GM15510 (cell line): Measurements from ENCODE around the gene PLB1.

ENCODE experiments used
- POLR2A ChIP-seq: IDR thresholded peaks from 3 replicates; pipeline ENCODE4 v1.6.1; 2011; ENCODE audit warnings: borderline replicate concordance; ENCODE audit not compliant: insufficient read length; ENCODE audit errors: extremely low read depth

Gene PLB1

DNA sequence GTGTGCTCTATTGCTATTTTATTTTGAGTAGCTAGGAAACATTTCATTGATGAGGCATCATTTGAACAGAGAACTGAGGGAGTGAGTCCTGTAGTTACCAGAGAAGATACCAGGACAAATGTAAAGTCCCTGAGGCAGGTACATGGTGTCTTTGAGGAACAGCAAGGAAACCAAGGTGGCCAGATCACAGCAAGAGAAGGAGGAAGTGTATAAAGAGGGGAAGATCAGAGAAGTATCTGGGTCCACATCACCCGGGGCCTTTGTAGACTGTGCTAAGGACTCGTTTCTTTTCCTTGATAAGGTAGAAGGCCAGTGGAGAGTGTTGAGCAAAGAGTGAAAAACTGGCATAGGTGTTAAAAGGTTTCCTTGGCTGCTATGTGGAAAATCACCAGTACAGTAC lies 34.8 kb upstream of the PLB1 start:
- no peak for TF ChIP-seq POLR2A

DNA sequence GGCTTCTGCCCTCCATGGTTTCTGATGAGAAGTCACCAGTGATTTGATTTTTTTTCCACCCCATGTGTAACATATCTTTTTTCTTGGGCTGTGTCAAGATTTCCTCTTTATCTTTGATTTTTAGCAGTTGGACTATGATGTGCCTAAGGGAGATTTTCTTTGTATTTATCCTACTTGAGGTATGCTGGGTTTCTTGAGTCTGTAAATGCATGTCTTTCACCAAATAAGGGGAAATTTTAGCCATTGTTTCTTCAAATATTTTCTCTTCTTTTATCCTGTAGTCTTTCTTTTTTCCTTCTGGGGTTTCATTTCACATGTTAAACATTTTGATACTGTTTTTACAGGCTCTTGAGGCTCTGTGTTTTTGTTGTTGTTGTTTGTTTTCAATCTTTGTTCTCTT lies 33.7 kb upstream of the PLB1 start:
- TF ChIP-seq POLR2A, result no peak

DNA sequence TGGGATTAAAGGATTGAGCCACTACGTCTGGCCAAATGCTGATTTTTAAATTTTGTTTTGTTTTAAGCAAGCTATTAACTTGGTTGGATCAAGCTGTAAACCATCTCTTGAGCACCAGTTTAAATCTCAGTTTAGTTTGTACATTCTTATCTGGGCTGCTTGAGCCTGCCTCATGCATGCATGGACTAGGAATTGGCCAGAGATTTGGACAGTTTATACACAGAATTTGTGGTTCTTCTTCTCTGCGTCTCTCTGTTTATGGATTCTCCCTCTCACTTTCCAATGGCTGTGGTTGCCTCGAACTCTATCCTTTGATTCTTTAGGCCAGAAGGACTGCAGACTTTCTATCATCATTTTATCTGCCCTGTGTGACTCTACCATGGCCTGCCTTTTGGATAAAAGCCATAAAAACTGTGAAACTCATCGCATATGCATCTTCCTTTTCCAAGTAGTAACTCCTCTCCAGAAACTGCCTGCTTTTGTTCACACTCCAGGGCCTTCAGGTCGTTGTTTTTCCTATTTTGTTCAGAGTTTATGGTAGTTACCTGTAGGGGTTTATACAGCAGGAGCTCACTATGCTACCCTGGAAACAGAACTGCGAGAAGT lies 32.5 kb upstream of the PLB1 start:
- no peak for TF ChIP-seq POLR2A

DNA sequence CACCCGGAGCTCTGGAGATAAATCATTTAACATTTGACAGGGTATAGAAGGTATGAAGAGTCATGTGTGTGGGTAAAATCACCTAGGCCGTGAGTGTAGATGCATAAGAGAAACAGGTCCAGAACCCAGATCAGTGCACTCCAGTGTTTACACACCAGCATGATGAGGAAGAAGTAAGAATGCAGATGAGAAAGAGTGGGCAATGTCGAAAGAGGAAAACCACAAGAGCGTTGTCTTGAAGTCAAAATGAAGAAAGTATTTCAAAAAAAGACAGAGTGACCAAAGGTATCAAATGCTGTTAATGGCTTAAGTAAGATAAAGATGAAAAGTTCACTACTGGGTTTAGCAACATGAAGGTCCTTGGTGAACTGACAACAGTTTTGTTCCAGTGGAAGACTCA lies 32.0 kb upstream of the PLB1 start:
- no peak for TF ChIP-seq POLR2A

DNA sequence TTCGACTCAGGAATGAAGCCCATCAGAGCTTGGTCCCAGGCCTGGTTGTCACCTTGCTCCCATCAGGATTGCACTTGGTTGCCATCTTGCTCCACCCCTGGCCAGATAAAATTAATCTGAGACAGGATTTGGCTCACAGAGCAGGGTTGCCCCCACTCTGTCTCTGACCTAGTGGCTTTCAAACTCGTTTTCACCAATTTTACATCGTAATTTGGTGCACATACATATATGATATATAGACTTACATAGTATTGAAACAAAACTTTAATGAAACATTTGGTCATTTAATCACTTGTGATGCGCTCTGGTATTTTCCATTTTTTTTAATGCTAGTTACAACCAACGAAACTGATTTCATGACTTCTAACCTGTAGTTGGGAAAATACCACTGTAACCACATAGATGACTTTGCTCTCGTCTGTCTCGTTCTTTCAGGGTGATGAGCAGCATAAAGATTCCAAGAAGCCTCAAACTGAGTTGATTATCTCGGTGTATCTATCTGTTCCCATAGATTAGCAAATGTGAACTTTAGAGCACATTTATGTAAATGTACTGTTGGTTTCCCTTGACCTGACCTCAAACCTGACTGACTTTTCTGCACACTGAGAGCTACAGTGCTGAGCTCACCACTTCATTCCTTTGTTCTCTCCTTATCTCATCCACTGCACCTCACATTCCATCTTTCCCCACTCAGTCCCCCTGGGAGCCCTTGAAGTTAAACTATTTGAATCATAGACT lies 30.5 kb upstream of the PLB1 start:
- no peak for TF ChIP-seq POLR2A

DNA sequence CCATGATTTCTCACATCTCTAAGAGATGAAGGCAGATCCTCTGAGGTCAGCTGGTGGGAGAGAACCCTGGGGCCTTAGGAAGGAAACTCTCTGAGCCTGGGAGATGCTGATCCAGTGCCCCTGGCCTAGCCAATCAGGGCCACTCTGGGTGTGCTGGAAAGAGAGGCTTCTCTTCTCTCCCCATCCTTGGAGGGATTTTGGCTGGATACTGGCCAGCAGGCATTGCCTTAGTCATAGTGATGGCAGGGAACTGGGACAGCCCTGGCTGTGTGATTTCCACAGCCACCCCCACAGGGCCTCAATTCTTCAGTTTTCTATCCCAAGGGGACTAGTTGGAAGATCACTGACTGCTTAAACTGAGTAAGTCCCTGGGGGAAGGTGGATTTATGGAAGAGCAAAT lies 26.6 kb upstream of the PLB1 start:
- TF ChIP-seq POLR2A, result no peak

DNA sequence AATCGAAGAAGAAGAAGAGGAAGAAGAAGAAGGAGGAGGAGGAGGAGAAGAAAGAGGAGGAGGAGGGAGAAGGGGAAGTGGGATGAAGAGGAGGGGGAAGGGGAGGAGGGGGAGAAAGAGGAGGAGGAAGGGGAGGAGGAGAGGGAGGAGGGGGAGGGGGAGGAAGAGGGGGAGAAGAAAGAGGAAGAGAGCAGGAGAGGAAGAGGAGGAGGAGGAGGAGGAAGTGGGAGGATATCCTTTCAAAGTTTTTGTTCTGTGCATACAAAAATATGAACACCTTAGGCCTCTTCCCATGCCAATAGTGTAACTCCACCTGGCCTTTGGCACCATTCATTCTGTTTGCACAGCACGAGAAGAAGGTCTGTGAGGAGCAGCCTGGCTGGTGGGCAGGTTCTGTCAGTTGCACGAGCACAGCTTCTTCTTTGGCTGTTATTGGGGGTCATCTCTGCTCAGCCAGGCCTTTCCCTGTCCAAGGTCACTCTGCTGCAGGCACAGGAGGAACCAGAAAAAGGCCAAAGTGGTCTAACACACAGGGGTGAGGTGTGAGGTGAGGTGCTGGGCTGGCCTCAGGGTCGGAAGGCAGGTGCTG lies 25.8 kb upstream of the PLB1 start:
- TF ChIP-seq POLR2A, result no peak

DNA sequence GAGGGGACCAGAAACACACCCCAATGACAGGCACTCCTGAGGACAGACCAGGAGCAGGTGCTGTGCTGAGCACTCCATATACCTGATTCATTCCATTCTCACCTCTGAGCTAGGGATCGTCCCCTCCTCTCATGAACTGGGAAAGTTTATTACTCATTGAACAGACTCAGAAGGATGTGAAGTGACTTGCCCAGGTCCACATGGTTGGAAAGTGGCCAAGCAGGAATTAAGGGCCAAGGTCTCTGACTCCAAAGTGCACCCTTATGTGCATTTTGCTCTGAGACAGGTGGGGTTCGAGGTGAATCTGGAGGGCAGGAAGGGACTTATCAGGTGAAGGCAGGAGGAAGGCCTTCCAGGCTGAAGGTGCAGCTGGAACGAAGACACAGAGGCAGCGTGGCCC lies 25.1 kb upstream of the PLB1 start:
- TF ChIP-seq POLR2A, result no peak

DNA sequence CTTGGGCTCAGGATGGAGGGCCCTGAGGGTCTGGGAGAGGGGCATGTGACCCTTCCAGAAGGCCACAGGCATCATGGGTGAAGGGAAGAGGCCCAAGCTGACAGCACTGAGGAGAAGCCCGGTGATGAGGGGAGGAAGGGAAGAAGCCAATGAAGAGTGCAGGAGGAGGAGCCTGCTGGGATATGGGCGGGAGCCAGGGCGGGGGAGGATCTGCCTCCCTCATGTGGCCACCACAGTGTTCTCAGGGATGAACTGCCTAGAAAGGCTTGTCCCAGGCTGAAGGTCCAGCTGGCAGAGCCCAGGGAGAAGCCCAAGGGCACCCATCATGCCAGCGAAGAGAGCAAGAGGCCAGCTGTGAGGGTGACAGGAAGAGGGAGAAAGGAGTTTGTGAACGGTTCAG lies 24.6 kb upstream of the PLB1 start:
- TF ChIP-seq POLR2A, result no peak

DNA sequence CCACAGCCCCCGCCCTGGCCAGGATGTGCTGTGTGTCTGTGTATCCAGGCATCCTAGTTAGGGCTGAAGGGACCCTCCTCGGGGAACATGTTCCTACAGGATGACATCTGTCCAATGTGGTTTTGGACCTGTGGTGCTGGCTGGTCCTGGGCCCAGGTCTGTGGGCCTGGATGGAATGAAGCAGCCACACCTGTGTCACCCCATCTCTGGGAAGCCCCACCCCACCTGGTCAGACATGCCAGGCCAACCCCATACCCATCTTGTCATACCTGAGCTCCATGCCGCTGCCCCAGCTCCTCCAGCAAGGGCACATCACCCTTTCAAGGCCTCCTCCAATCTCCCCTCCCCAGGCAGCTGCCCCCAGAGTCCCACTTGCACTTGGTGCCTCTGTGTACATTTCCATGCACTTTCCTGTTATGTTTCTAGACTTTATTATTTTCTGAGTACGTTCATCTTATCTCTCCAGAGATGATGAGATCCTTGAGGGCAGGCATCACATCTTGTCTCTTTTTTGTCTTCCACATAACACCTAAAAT lies 24.1 kb upstream of the PLB1 start:
- TF ChIP-seq POLR2A, result no peak

DNA sequence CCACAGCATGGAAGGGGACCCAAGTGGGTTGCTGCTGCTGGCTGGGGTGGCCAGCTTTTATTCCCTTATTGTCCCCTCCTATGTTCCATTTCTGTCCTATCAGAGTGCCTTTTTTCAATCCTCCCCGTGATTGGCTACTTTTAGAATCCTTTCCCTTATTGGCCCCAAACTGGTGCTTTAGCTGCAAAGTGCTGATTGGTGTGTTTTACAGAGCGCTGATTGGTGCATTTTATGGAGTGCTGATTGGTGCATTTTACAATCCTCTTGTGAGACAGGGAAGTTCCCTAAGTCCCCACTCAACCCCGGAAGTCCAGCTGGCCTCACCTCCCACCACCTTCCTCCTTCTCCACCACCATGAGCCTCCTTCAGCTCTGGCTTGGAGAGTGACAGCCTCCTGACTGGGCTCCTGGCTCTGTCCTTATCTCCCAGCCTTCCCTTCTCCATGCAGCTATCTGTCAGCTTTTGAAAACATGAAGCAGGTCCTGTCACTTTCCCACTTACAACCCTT lies 20.7 kb upstream of the PLB1 start:
- no peak for TF ChIP-seq POLR2A

DNA sequence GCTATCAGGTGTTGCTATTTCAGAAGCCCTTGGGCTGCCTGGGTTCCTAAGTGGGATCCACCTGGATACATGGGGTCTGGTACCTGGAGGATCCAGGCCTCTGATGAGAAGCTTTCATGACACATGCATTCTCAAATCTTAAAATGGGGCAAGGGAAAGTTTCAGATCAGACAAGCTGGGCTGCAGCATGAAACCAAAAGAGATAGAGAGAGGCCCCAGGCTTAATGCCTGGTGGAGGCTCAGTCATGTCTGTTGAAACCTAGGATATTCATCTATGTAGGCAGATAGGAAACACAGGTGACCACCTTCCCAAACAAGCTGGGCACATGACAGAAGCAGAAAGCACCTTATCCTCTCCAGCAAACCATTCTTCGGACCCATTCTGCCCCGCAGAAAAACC lies 18.8 kb upstream of the PLB1 start:
- TF ChIP-seq POLR2A, result no peak

DNA sequence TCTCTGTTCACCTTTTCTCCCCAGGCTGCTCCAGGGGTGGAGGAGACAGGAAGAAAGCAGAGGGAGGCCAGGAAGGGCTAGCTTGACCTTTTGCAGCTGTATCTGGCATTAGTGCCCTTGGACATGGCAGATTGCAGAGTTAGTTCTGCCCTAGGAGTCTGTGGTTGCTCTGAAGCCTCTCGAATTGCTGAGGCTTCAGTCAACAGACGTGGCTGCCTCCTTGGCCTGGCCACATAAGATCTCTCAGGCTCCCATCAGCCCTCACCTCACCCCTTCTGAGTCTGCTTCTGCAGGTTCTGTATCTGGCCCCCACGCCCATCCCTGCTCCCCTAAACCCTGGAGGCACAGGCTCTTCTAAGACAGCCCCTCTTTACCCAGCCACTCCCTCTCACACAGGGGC lies 18.2 kb upstream of the PLB1 start:
- TF ChIP-seq POLR2A, result no peak

DNA sequence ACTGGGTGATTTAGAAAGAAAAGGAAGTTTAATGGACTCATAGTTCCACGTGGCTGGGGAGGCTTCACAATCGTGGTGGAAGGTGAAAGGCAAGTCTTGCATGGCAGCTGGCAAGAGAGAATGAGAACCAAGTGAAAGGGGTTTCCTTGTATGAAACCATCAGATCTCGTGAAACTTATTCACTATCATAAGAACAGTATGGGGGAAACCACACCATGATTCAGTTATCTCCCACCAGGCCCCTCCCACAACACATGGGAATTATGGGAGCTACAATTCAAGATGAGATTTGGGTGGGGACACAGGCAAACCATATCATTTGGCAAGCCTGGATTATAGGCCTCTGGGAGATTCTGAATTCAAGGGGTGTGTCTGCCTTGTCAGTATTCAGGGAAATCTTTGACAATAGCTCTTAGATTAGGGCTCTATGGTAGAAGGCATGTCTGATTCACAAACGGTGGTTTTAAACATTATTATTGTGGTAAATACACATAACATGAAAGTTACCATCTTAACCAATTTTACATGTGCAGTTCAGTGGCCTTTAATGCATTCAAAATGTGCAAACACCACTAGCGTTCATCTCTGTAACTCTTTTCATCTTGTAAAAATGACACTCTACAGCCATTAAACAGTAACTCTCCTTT lies 15.3 kb upstream of the PLB1 start:
- no peak for TF ChIP-seq POLR2A

DNA sequence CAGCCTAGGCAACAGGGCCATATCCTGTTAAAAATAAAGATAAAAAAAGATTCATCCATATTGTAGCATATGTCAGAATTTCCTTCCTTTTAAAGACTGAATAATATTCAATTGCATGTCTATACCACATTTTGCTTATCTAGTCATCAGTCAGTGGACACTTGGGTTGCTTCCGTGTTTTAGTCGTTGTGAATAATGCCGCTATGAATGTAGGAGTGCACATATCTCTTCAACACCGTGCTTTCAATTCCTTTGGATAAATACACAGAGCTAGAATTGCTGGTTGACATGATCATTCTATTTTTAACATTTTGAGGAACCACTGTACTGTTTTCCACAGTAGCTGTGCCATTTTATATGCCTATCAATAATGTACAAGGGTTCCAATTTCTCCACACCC lies 14.0 kb upstream of the PLB1 start:
- no peak for TF ChIP-seq POLR2A
